Stimulated activated CD8-positive, alpha-beta memory T cell treated with anti-CD3 and anti-CD28 coated beads, Interleukin-12 subunit alpha, Interleukin-12 subunit beta, amount 100 ng/mL, for 24 hours (primary cell): ENCODE data around the gene CCDC187.

Experiments used
- DNase-seq: peaks from one replicate; pipeline ENCODE4 v3.0.0-alpha.2; 2020; ENCODE audit errors: extremely low read depth

Gene CCDC187

DNA sequence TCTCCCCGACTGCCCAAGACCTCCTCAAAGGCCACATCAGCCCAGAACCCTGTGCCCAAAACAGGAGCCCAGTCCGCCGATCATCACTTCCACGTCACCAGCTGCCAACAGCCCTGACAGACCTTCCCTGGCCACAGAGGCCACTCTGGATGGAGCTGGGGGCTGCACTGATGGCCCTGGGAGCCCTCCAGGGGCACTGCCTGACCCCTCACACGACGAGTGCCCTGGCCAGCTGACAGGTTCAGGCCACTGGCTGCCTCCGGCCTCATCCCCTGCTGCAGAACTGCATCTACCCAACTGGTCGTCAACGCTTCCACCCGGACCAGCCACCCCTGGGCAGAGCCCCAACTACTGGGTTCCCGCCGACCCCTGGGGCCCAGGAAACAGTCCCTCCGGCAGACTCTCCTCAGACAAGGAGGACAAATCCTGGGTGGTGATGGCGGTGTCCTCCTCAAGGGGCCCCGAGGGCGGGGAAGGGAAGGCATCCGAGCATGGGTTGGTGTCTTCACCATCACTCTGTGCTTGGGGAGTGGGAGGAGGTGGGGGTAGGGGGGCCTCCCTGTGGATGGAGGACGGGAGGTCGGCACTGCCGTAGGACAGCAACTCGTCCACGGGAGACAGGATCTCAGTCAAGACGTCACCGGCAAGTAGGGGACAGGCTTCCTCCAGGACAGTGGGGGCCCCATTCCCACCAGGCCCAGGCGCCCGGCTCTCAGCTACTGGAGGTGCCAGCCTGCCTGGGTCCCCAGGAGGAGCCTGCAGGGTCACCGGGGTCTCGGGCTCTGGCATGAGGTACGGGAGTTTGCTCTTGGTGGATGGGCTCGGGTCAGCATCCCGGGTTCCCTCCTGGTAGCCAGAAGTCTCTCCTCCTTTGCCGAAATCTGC lies 50.4 kb downstream of the CCDC187 start:
- no peak for DNase-seq

DNA sequence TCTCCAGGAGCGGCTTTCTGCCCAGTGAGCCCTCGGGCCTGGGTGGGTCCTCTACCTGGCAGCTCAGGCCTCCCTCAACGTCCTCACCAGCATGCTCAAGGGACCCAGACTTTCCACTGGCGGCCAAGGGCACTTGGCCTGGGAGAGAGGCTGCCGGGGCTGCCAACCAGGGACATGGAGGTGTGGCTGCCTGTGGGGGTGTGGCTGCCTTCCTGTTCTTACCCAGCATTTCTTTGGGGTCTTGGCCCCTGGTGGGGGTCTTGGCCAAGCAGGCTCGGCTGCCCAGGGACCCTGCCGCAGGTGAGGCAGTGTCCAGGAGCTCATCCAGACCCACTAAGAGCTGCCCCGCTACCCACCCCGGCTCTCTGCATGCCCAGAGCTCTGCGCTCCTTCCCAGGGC lies 51.0 kb downstream of the CCDC187 start:
- DNase-seq: no peak

DNA sequence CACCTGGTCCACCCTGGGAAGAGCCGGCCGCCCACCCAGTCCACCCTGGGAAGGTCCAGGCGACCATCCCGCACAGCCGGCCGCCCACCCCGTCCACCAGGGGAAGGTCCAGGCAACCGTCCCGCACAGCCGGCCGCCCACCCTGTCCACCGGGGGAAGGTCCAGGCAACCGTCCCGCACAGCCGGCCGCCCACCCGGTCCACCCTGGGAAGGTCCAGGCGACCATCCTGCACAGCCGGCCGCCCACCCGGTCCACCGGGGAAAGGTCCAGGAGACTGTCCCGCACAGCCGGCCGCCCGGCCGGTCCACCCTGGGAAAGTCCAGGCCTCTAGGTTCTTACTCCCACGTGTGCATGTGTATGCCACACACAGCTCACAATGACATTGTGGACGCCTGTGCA lies 51.6 kb downstream of the CCDC187 start:
- no peak for DNase-seq

DNA sequence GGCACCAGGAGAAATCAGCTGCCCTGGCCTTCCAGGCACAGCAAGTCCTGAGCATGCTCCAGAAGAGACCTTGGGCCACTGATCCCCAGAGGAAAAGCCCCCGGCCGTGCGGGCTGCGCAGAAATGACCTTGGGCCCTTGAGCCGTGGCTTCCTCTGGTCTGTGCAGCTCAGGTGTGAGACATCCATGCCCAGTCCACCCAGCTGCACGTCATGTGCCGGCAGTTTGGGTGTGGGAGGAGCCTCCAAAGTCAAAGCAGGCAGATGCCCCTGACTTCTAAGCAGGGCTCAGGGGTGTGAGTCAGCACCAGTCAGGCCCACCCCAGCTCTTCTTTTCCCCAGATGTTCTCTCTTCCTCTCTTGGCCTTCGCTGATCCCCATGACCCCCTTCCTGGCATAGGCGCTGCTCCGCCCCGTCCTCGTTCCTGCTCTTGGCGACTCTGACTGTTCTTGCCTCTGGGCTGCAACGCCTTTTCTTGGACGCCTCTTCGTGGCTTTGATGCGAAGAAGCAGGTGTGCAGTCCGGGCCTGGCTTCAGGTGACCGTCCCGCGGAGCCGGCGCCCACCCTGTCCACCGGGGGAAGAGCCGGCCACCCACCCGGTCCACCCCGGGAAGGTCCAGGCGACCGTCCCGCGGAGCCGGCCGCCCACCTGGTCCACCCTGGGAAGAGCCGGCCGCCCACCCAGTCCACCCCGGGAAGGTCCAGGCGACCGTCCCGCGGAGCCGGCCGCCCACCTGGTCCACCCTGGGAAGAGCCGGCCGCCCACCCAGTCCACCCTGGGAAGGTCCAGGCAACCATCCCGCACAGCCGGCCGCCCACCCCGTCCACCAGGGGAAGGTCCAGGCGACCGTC lies 52.4 kb downstream of the CCDC187 start:
- DNase-seq: no peak

DNA sequence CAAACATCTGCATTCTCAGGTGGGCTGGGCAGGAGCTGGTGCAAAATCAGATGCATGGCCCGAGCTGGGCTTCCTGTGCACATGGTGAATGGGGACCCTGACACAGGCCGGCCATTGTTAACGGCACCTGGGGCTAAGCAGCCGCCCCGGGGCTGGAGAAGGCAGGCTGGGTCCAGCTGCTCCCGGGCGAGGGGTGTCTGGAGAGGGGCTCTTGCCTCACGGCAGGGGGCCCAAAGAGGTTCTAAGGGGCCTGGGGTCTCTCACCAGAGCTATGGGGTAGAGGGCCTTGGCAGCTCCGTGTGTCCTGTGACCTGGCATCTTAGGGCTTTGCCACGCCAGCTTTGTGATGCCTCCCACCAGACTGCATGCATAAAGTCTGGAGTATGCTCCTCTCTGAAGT lies 53.2 kb downstream of the CCDC187 start:
- DNase-seq: no peak

DNA sequence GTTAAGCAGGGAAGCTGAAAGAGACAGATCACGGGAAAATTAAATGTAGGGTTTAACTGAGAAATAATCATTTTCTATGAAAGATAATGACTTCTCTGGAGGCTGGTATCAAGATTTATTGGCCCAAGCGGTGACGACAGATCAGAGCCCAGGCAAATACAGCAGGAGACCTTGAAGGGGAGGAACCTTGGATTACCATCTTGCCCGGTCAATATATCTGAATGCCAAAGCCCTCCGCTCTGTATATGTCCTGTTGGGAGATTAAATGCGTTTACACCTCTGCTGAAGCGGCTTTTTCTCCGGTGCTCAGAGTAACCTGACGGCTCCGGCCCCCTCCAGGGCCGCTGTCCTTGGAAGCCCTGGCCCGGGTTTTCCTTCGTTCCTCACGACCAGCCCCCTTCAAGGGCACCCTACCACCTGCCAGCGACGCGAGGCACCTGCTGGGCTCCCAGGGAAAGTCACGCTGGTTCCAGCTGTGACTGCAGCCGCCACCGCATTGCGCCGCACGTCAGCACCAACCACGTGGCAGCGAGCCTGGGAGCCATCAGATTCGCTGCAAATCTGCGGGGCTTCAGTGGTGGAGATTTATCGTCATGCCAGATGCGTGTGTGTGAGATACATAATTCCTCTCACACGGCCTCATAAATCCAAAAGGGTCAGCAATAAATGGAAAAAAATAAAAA lies 53.9 kb downstream of the CCDC187 start:
- DNase-seq: no peak

DNA sequence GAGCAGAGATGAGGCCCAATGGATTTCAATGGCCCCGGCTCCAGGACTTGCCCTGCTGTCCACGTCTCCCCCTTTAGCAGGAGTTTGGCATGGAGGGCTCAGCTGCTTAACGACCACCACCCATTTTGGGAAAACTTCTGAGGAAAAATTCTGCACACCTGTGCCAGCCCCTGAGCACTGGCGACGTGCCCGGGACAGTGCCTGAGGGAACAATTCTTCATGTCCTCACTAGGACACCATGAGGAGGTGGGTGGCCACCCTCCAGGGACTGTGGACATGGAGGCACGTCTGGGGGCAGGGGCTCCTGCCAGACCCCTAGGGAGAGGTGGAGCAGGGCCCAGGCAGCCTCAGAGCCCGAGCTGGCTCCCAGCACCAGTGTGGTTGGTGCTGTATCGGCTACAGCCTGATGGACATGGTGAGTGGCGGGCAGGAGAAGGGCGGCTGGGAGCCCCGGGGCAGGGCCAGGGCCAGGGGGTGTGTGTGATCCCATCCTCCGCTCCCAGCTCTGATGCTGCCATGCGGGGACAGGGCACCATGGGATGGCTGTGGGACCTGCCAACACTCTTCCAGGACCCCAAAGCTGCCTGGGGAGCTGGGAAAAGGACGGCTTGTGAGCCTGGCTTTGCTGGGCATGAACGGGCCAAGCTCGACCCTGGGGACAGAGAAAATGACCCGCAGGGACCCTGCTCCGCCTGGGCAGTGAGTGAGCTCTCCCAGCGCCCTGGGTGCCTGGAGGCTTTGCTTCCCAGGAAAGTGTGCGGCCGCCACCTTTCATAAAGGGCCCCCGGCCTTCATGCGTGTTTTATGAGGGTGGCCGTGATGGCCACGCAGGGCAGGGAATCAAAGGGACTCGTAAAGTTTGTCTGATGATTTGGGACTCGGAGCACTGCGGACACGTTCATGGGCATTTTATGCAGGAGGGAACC lies 54.7 kb downstream of the CCDC187 start:
- no peak for DNase-seq

DNA sequence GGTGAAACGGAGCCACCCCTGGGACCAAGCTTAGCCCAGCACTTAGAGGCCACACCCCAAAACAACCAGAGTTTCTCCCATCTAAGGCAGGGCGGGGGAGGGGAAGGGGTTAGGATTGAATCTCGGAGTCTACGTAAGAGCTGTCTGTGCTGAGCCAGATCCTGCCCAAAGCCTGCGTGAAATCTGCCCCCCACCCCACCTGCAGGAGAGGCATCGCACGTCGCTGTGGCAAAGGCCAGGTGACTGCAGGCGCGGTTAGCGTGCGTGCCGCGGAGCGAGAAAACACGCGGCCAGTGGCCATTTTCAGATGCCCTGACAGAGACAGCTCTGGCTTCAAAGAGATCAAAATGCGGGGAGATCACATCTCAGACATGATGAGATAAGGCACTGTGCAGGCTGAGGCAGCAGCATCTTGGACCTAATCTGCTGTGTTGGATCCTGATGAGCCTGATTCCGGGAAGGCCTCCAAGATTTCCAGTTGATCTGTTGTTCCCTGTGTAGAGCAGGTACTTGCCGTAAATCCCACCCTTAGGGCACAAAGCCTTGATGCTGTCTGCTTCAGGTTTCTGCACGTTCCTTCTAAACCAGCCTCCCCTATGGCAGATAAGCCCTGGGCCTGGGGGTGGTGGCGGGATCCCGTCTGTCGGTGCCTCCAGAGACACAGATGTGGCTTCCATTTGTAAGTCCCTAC lies 55.8 kb downstream of the CCDC187 start:
- DNase-seq: no peak

DNA sequence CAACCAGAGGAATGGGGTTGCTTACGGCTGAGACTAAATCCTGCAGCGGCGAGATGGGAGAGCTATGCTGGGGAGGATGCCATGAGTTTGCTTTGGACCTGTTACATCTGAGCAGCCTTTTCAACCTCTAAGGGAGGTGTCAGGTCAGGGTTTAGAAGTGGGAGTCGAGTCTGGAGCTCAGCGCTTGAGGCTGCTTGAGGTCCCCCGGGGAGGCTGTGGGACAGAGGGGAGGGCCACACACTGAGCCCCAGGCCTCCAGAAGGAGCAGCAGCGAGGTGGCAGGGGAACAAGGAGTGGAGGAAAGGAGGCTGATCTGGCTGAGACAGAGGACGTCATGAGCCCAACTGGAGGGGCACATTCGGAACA lies 56.4 kb downstream of the CCDC187 start:
- DNase-seq: no peak

DNA sequence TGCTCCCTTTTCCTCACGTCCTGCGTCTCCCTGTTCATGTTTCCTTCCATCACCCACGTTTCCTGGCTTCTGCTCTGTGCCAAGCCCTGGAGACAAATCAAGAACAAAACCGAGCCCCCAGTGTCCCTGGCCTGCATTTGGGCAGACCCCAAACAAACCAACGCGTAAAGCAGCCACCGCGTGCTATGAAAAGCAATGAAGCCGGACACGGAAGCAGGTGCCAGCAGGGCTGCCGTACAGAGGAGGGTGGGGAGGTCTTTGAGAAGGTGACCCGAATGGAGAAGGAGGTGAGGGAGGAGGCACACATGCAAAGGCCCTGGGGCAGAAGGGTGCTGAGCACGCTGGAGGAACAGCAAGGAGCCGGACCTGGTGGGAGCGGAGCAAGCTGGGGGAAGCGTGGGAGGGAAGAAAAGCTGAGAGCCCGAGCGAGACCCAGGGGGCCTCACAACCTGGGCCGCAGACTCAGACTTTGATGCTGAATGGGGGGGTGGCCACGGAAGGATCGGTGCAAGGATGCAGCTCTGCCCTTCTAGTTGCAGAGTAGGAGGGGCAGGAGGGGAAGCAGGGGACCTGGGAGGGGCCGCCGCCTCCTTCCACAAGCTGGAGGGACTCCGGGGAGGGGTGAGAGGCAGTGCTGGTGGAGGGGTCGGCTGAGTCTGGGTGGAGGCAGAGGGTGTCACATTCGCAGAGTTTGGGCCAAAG lies 56.9 kb downstream of the CCDC187 start:
- DNase-seq: no peak

DNA sequence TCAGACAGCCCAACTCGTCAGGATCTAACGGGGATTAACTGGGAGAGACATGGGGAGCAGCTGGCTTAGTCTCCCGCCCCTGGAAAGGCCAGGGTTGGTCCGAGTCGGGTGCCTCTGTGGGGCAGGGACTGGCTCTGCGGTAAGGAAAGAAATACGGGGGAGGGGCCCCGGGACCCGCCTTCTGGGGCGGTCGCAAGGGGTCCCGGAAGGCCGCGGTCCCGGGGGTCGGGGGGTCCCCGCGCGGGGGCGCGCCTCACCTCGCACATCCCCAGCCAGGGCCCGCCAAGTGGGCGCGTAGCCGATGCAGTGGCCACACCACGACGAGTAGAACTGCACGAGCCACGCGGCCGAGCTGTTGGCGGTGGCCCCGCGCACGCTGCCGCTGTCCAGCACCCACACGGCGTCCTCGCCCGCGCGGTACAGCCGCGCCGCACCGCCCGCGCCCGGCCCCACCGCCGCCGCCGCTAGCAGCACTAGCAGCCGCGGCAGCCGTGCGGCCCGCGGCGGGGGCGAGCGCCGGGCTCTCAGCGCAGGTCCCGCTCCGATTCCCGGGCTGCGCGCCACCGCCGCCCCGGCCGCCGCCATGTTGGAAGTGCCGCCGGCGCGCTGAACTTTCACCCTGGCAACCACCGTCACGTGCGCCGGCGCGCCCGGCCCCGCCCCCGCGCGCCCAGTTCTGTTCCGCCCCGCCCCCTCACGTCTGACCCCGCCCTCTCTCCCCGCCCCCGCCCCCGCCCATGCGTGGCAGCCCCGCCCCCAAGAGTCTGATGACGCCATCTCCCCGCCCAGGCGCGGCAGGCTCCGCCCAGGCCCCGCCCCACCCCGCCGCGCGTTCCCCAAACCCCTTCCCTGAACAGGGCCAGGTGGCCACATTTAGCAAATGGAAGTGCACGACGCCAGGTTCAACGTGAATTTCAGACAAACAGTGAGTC lies 58.4 kb downstream of the CCDC187 start, which contains the start of gene QSOX2:
Gene QSOX2, minus strand, starts transcription at position 594 of the 932 bp plus-strand sequence. Its CDS starts 9 bp downstream, at position 585.
- peak; percentile 58 for DNase-seq

DNA sequence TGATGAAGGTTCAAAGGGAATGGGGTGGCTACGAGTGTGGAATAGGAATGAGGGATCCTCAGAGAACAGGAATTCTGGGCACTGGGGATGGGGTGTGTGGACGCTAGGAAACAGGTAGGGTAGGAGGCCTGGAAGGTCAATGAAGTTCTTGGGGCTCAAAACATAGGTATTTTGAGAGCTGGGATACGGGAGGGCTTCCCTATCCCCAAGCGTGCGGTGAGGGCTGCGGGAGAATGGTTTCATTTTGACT lies 59.0 kb downstream of the CCDC187 start:
- DNase-seq: no peak

DNA sequence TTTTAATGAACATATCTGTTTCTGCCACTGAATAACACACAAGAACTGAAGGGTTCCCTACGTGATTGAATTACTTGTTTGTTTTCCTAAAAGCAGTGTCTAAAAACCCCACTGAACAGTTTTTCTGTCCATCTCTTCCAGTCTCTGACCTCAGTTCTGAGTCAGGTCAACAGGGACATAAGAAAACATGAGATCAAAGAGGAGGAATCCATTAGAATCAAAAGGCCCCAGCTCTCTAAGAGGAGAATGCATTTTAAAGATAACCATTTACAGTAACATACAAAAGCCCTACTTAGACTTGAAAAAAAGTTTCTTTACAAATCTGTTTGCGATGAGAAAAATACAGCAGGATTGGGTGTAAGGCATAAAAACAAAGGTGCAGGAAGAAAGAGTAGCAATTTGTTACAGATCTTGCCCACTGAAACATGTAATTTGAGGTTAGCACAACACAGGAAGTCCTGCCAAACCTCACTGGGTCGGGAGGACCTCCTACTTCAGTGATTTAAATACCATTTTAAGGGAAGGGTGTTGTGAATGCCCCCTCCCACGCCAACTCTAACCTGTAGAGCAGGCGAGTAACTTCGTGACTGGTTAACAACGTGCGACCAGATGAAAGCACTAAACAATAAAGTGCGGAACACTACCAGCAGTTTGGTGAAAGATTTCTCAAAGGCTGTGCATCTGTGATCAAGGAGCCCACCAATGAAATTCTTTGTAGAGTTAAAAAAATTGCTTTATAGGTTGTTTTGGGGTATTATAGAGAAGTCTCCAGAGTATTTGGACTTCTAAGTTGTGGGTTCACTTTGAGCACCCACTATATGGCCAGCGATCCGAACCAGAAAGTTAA lies 59.5 kb downstream of the CCDC187 start:
- DNase-seq: no peak

DNA sequence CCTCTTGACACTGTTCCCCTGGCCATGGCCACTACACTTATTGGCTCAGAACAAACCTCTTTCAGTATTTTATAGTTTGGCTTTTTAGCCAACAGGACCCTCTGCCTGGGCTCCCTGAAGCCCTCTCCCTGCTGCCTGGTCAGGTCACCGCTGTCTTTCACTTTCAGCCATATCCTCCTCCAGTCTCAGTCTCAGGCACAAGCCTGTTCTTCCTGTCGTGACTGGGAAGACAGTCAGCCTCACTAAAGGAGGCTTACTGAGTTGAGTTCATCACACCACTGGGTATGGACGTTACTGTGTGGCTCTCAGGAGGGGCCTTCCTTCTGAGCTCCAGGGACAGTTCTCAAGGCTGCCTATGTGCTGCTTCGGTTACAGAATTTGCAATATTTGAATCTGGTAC lies 60.3 kb downstream of the CCDC187 start:
- DNase-seq: no peak

DNA sequence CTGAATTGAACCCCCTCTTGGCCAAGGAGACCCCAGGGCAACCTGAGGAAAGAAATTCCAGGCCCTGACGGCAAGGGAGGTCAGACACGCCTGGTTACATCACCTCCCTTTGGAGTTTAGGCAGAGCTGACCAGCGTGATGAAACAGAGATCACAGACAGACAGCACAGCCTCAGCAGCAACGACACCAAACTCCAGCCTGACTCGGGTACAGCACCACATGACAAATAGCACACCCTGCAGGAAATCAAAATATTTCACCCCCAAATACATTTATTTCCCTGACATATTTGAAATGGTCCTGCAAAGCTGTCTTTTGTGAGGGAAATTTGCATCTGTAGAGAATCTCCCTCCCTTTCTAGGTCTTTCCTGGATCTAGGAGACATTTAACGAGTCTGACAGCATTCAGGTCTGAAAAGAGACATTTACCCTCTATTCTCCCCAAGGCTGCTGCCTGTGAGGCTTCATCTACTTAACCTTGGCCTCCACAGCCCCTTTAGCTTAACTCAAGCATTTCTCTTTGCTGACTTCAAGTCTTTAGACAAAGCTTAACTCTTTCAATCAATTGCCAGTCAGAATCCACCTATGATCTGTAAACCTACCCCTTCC lies 60.9 kb downstream of the CCDC187 start:
- no peak for DNase-seq

DNA sequence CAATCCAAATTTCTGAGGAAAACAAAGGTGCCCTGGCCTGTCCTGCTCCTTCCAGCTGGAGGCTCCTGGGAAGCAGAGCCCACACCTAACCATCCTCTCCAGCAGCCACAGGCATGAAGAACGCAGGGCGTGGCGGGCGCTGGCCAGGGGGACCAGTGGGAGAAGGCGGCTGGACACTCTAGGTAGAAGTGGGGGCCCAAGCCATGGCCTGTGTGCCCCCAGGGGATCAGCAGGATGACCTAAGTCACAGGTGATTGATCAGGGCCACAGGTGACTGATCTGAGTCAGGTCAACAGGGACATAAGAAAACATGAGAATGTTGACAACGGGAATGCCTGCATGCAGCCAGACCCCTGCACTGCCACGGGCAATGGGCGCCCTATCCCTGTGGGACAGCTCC lies 61.6 kb downstream of the CCDC187 start:
- DNase-seq: no peak

DNA sequence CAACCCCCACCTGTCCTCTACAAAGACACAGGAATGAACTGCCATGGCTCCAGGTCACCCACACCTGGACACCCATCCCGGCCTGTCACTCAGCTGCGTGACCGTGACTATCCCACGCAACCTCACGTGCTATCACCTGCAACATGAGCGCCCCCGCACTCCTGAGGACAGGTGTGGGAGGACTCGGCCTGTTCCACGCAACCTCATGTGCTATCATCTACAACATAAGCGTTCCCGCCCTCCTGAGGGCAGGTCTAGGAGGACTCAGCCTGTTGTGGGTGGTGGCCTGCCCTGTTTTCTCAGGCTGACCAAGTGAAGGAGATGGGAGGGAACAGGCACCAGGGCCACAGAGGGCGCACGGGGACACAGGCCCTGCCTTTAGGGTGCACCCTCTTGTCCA lies 62.4 kb downstream of the CCDC187 start:
- DNase-seq: no peak

DNA sequence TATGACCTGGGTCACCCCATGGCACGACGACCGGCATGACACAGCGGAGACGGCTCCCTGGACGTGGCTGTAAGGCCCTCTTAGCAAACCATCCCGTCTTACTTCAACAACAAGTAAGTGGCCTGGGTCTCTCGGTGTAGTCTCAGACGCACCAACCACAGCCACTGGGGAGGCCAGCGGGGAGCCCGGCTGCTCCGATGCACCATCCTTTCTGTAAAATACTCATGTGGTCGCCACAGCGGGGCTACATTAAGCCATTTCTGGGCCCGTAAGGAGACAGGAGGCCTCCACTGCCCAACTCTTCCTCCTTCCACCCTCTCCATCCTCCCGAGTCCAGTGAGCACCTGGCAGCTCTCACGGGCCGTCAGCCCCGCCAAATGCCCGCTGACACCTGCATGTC lies 63.0 kb downstream of the CCDC187 start:
- no peak for DNase-seq
